AG09319 (cell line): ENCODE measurements around the gene NEDD1.

Experiments used
- DNase-seq: peaks from one replicate; pipeline ENCODE4 v3.0.0-alpha.2; 2010; ENCODE audit warnings: low read depth; ENCODE audit errors: extremely low read depth
- CTCF ChIP-seq: IDR thresholded peaks from 2 replicates; pipeline ENCODE4 v1.5.1; 2011; ENCODE audit warnings: low read depth, mild to moderate bottlenecking, inconsistent platforms, low read length, moderate library complexity

Gene NEDD1

GRCh38 chr12:96881608-96882007 is 25.4 kb upstream of the NEDD1 start:
- no peak for DNase-seq
- TF ChIP-seq CTCF: no peak

- no peak for TF ChIP-seq CTCF
These were observed 24.2 kb upstream of the NEDD1 start for GRCh38 chr12:96882862-96883261.

GRCh38 chr12:96883571-96883970 is 23.5 kb upstream of the NEDD1 start:
- DNase-seq: no peak

More at GRCh38 chr12:96882862-96883261, 24.2 kb upstream of the NEDD1 start:
- DNase-seq: no peak

GRCh38 chr12:96886998-96887677 is 19.9 kb upstream of the NEDD1 start:
- no peak for DNase-seq
- no peak for TF ChIP-seq CTCF

More at GRCh38 chr12:96883571-96883970, 23.5 kb upstream of the NEDD1 start:
- TF ChIP-seq CTCF: no peak

GRCh38 chr12:96889273-96889933 is 17.7 kb upstream of the NEDD1 start:
- no peak for DNase-seq
- no peak for TF ChIP-seq CTCF

- no peak for DNase-seq
- no peak for TF ChIP-seq CTCF
These were observed 16.7 kb upstream of the NEDD1 start for GRCh38 chr12:96890331-96890730.

GRCh38 chr12:96892104-96892503 is 15.0 kb upstream of the NEDD1 start:
- no peak for DNase-seq
- no peak for TF ChIP-seq CTCF
